Stimulated activated naive B cell treated with anti-CD40 and anti-IgM and Interleukin-4, amounts not matched to agents 10 μg/mL and 1 μg/mL and 100 μg/mL, for 72 hours (primary cell): Measurements from ENCODE around the gene KRTAP13-3.

ENCODE experiments used
- ATAC-seq, 2 donors: fragments of 150-1000 bp; cut with Tn5 transposase; replicated peaks; 2 replicates each; pipeline ENCODE4 v1.10.0; 2021; ENCODE audit warnings: moderate library complexity in 1 of 2
- DNase-seq: peaks from one replicate; pipeline ENCODE4 v3.0.0; 2021
- H3K27ac Mint-ChIP-seq: one replicate; pipeline ENCODE4 v1.8.0; 2022; ENCODE audit warnings: mild to moderate bottlenecking, mixed read lengths
- H3K27me3 Mint-ChIP-seq, 2 donors: one replicate each; pipeline ENCODE4 v1.8.0; 2022; ENCODE audit warnings: mixed read lengths in 2 of 2
- H3K36me3 Mint-ChIP-seq, 2 donors: one replicate each; pipeline ENCODE4 v1.8.0; 2022; ENCODE audit warnings: mixed read lengths in 2 of 2, mild to moderate bottlenecking in 1 of 2
- H3K4me1 Mint-ChIP-seq, 2 donors: one replicate each; pipeline ENCODE4 v1.8.0; 2022; ENCODE audit warnings: mixed read lengths in 2 of 2, mild to moderate bottlenecking in 1 of 2
- H3K4me3 Mint-ChIP-seq, 2 donors: one replicate each; pipeline ENCODE4 v1.8.0; 2022; ENCODE audit warnings: mild to moderate bottlenecking in 2 of 2, mixed read lengths in 2 of 2, moderate library complexity in 1 of 2
- H3K9me3 Mint-ChIP-seq, 2 donors: one replicate each; pipeline ENCODE4 v1.8.0; 2022; ENCODE audit warnings: mixed read lengths in 2 of 2, mild to moderate bottlenecking in 1 of 2

Gene KRTAP13-3

DNA sequence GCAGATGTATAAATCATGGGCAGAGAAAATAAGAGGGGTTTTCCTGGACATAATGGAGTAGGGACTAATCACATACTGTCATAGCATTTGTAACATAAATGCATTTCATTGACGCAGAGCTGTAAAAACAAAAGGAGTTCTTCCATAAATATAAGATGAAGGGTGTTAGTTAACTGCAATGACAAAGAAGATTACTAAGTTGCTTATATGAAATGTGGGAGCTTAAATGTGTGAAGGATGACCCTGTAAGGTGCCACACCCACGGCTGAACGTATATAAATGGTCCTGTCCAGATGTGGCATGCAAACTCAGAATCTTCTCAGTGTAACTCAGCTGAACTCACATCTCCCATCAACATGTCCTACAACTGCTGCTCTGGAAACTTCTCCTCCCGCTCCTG, 30.0 kb downstream of the KRTAP13-3 start, which contains the start of gene KRTAP13-1:
TSS of gene KRTAP13-1 (plus strand) at position 301 of the 400 bp plus-strand sequence. CDS start at position 357, 56 bp downstream.
- Mint-ChIP-seq H3K36me3 (no peaks in the 10 kb centered on the region), H3K4me1 (no peaks in the 10 kb centered on the region), H3K27me3 (no peaks in the 10 kb centered on the region), H3K27ac (no peak within 1 kb of the TSS), H3K4me3 (no peak within 1 kb of the TSS), H3K9me3 (peaks cover 0 to 1% of the 10 kb centered on the region in 2 donors)
- ATAC-seq (no peak), DNase-seq (no peak)

DNA sequence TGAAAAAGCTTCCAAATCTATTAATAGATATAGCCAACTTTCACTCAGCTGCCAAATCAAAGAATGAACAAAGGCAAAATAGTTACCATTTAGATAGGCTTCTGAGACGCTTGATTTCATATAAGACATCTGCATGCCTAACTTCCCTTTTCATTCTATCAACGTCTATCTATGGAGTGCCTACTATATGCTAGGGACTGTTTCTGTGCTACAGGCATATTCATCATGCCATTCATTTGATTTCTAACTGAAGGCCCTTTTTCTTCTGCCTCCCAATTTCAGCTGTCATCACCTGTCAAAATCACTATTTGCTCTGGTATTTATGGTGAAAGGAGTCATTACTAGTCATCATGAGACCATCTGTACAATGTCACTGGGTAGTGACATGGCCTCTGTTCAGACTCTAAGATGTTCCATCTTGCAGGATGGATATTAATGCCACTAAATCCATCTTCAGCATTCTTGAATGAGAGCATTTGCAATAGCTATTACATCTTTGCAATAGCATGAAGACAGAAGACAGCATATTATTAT, 34.2 kb downstream of the KRTAP13-3 start:
- DNase-seq: no peak
- H3K27me3 Mint-ChIP-seq: no peaks in the 10 kb centered on the region
- H3K27ac Mint-ChIP-seq: no peak overlapping the region
- H3K4me1 Mint-ChIP-seq: no peaks in the 10 kb centered on the region
- no peak overlapping the region for H3K4me3 Mint-ChIP-seq
- no peaks in the 10 kb centered on the region for H3K36me3 Mint-ChIP-seq
- H3K9me3 Mint-ChIP-seq: peaks cover 5 to 6% of the 10 kb centered on the region in 2 donors
- ATAC-seq: no peak

DNA sequence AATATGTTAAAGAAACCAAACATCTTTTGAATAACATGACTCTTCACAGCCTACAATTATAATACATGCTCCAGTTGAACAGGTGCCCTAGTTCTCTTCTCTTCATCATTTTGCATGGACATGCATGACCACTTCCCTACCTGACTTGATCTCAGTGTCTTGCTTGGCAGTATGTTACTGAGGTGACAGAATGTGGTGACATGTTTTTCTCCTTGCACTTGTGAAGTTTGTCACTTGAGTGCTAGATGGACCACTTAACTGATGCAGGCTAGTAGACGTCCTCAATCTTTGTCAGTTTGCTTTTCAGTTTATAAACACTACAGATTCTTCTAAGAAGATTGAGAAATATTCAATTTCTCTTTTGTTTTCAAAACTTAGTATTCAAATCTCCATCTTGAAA, 43.5 kb downstream of the KRTAP13-3 start:
- ATAC-seq (no peak), DNase-seq (no peak)
- Mint-ChIP-seq H3K9me3 (no peaks in the 10 kb centered on the region), H3K36me3 (no peaks in the 10 kb centered on the region), H3K4me1 (no peaks in the 10 kb centered on the region), H3K27me3 (no peaks in the 10 kb centered on the region), H3K4me3 (no peak overlapping the region), H3K27ac (no peak overlapping the region)
